Activated CD8-positive, alpha-beta memory T cell treated with anti-CD3 and anti-CD28 coated beads, Interleukin-2, amount 50 U/mL, for 24 hours (primary cell): Measurements from ENCODE around the gene TRIM67.

ENCODE experiments used
- DNase-seq: peaks from one replicate; pipeline ENCODE4 v3.0.0-alpha.2; 2020; ENCODE audit errors: extremely low read depth

The TRIM67 gene

DNA sequence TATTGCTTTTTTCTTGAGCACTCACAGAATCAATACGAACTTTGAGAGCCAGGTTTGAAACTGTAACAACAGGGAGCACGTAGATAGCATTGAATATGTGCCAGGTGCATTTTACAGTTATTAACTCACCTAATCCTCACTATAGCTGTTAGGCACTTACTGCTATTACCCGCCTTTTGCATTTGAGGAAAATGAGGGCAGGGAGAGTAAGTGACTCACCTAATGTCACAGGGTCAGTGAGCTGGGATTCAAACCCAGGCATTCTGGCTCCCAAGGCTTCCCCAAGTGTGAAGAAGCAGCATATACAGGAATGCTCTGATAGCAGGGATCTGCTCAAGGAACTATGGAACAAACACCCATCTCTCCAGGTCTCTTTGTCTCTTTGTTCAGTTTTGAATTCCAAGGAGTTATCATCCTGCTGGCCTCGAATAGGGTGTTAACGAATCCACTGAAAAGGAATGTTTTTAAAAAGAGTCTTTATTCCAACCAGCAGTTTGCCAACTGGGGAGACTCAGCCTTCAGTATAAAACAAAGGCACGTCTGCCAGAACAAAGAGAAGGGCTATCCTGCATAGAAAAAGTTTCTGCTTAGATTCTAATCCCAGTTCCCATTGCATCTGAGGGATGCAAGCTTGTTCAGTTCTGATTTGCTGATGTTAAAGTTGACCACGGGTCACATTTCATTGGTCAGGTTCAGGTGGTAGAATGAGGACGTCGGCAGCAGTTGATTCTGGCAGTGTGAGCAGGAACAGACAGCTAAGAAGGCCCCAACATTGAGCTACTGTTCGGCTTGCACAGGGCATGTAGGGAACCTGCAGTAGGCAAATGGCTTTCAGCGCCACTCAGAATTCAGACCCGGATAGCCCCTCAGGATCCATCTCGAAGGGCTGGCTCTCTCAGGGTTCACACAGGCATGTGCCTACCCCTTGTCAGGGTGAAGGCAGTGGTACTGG is 22.1 kb downstream of the TRIM67 start:
- DNase-seq: no peak

DNA sequence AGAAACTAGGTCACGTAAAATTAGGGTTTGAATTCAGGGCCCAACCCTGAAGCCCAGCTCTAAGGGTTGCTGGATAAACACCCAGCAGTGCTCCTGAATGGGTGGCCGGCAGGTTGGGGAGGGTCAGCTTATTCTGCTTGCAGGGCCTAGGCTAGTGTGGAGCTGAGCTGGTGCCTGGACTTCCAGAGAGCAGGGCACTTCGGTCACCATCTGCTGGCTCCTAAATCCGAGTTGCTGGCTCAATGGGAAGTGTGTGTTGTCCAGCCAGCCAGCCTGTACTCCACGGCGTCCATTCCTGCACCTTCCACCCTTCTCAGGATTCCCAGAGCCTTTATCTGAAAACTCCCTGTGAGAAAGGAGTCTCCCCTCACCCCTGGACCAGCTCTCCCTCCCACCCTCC is 23.0 kb downstream of the TRIM67 start:
- DNase-seq: no peak

DNA sequence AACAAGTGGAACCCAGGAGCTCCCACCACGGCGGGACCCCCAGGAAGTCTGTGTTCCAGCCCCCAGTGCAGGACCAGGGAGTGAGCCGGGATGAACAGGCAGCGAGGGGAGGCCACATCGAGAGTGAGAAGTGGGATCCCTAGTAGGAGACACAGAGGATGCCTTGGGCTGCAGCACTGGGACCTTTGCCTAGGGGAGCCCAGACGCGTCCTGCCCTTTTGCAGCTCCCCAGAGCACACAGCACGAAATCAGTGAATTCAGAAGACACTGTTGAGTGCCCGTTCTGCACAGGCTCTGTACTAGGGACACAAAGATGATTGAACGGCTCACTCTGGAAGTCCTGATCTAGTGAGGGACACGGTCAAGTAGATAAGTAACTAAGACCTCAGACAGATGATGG is 23.5 kb downstream of the TRIM67 start:
- no peak for DNase-seq

DNA sequence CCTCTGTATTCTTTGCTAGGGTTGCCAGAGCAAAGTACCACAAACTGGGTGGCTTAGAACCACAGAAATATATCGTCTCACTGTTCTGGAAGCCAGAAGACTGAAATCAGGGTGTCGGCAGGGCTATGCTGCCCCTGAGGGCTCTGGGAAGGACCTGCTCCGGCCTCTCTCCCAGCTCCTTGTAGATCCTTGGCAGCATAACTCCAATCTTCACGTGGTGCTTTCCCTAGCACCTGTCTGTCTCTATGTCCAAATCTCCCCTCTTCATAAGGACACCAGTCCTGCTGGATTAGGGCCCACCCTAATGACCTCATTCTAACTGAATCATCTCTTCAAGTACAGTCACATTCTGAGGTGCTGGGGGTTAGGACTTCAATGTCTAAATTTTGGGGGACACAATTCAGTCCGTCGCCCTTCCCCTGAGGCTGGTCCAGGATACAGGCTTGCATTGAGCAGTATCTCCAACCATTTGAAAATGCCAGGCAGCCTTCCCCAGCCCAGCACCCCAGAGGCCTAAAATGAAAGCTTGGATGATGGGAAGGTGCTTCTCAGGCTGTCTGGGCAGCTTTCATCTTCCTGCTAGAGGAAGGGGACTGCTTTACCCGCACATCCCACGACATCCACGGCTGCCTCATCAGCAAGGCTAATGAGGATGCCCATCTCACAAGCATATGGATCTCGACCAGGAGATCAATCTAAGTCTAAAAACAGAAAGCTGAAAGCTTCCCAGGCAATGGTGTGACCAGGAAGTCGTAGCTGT is 24.7 kb downstream of the TRIM67 start:
- DNase-seq: no peak

DNA sequence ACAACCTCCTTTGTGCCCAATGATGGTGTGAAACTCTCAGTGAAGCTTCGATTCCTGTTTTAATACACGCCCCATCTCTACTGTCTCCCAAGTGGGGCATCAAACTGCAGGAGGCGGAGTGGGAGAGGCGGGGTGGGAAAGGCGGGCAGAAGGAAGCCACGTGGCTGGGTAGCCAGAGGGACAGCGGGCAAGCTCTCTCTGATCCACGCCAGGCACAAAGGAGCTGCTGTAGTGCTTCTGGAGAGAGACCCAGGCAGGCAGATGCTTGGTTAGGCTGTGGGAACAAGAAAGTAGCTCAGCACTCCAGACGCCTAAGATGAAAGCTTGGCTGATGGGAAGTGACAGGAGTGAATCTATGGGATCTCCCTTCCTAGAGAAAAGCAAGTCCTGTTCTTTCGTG is 25.7 kb downstream of the TRIM67 start:
- no peak for DNase-seq

DNA sequence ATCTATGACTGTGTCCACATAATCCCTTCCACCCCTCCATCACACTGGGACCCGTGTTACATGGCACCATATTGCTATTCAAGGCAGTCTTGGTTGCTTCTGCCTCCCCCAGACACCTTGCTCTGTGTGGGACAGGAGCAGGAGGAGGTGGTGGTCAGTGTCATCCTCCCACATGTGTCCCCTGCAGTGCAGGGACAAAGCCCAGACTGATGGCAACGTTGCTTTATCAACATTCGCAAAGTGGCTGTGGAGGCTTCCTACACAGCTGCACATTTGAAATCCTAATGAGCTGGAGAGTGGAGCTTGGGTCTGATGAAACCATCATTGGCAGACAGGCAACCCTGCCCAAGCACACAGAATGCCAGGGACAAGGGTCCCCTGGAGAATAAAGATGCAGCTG is 26.2 kb downstream of the TRIM67 start:
- no peak for DNase-seq

DNA sequence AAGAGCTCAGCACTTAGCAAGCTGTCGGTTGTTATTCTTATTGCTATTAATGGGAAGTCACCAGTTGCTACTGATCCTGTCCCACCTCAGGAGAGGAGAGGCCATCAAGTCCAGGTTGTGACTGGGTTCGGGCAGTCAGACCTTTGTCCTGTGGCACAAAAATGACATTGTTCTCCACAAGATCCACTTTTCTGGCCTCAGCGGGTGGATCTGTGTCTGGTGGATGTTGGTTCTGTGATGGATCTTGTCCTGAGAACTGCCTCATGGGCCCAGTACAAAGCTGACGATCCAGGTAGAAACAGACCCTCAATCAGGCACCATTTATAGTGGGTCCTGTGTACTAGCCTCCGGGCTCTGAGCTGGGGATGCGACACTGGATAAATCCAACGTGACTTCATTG is 26.9 kb downstream of the TRIM67 start:
- DNase-seq: no peak

DNA sequence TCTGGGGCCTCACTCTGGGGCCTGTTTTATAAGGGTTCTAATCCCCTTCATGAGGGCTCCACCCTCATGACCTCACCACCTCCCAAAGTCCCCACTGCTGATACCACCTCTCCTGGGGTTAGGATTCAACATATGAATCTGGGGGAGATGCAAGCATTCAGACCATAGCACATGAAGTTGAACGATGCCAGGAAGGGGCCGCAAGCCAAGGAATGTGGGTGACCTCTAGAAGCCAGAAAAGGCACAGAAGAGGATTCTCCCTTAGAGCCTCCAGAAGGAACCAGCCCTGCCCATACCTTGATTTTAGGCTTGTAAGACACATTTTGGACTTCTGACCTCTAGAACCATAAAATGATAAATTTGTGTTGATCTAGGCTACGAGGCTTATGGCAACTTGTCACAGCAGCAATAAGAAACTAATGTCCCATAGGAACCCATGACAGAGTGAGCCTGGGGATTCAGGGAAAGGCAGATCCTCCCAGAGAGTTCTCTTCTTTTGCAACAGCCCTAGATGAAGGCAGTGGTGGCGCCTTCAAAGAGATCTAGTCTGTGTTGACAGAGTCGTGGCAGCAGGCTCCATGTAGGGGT is 27.9 kb downstream of the TRIM67 start:
- DNase-seq: no peak

DNA sequence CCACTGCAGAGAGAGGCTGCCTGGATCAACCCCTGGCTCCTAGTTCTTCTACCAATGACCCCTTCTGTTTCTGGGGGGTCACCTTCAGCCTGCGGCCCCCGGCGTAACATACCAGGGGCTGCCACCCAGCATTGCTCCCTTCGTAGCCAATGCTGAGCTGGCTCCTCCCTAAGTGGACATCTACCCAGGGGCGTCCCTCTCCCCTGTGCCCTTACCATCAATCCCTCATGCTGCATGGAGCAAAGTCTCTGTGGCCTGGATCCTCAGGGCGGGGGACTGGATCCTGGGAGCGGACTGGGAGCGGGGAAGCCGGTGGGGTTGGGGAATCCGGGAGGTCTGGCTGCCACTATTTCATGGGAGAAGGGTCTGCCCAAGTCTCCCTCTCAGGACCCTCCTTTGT is 28.6 kb downstream of the TRIM67 start:
- DNase-seq: no peak

DNA sequence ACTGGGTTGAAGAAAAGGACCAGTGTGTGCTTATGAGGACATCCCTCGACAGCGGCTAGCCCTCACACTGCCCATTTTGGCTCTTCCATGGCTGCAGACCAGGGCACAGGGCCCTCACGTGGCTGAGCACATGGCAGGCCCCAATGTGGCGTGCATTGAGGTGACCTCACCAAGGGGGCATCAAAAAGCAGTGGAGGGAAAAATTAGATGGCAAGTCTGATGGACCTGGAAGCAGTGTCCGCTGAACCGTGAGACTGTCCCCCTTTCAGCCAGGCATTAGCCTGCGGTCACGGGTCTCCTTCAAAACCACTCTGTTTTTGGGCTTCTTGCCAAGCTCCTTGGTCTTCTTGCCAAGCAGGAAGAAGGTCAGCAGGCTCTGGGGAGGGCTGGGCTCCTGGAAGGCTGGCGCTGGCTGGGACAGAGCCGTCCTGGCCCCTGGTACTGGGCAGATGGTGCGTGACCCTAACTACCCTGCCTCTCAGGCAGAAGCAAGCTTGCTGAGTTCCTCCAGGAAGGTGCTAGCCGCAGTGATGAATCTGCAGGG is 30.8 kb downstream of the TRIM67 start:
- no peak for DNase-seq

DNA sequence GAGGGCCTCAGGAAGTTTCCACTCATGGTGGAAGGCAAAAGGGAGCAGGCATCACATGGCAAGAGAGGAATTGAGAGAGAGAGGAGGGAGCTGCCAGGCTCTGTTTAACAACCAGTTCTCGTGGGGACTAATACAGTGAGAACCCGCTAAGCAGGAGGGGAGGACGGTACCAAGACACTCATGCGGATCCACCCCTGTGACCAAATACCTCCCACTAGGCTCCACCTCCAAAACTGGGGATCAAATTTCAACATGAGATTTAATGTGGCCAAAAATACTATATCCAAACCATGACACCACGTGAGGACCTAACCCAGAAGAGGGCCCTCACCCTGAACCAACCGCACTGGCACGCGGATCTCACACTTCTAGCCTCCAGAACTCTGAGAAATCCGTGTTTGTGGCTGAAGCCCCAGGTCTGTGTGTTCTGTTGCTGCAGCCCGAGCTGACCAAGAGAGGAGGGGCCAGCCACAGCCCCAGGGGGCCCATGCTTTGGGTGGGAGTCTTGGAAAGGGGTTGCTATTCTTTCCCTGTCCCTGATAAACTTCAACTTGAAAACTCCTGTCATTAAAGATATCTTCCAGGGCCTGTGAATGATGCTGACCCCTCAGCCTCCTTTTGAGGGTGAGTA is 32.0 kb downstream of the TRIM67 start:
- no peak for DNase-seq

DNA sequence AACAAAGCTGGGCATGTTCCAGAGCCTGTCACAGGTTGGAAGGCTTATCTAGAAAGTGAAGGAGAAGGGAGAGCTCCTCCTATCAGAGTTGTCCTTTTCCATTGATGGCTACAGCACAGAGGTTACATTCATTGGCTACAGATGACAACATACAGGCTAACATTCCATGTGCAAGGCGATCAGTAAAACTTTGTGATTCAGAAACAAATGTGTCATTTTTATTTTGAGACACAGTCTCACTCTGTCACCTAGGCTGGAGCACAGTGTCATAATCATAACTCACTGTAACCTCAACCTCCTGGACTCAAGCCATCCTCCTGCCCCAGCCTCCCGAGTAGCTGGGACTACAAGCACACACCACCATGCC is 32.6 kb downstream of the TRIM67 start:
- DNase-seq: no peak

DNA sequence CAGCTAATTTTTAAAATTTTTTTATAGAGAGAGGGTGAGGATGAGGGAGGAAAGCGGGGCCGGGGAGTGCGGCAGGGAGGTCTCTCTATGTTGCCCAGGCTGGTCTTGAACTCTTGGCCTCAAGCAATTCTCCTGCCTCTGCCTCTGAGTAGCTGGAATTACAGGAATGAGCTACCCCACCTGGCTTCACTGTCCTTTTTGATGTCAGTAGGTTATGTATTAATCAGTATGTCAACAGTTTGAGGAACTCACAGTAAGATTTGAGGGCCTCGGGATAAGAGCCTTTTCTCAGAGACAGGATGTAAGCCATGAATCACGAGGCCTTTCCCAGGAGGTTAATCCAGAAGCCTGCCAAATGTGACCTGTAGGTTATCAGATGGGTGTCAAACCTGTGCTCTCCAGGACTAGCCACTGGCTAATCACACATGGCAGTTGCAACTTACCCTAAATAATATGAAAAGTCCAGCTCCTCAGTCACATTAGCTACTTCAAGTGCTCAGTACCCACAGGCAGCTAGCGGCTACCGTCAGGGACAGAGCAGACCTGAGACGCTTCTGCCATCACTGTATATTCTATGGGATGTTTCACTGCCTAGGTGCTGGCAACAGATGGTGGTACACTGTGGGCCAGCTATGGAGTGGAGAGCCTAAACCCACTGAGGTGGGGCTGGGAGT is 33.1 kb downstream of the TRIM67 start:
- DNase-seq: no peak

DNA sequence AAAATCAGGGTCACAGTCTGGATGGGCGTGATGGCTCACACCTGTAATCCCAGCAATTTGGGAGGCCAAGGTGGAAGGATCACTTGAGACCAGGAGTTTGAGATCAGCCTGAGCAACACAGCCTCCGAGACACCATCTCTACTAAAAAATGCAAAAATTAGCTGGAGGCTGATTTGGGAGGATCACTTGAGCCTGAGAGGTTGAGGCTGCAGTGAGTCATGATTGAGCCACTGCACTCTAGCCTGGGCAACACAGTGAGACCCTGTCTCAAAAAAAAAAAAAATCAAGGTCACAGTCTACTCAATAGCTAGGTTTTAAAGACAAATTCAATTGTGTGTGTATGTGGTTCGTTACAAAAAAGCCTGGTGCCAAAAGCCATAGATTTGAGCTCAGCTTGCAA is 34.4 kb downstream of the TRIM67 start:
- no peak for DNase-seq

DNA sequence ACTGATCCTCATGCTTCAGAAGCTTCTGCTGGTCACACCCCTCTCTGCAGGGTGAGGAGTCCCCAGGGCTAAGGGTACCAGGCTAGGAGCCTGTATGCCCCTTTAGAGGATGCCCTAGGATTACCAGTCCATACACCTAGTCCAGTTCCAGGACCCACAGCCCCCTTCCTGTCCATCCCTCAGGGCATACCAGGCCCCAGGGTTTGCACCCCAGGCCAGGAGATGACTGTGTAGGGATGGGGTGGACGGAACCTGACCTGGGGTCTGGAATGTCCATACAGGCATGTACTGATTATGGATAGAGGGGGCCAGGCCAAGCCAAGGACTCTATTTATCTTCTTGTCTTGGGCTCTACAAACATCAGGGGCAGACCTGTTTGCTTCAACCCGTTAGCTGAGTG is 34.9 kb downstream of the TRIM67 start:
- no peak for DNase-seq

DNA sequence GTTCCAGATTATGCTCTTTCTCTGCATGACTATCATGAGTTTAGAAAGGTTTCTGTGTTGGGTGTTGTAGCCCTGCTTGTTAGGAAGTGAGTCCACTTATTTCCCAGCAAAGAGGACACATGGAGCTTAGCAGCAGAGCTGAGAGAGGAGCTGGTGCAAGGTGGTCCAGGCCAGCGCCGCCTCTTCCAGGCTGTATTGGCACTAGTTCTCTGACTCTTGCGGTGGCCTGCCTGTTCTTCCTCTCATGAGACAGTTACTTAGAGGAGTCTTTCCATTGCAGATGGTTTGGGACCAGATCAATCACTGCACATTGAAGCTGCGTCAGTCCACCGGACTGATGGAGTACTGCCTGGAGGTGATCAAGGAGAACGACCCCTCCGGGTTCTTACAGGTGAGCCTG is 38.0 kb downstream of the TRIM67 start:
- DNase-seq: no peak

DNA sequence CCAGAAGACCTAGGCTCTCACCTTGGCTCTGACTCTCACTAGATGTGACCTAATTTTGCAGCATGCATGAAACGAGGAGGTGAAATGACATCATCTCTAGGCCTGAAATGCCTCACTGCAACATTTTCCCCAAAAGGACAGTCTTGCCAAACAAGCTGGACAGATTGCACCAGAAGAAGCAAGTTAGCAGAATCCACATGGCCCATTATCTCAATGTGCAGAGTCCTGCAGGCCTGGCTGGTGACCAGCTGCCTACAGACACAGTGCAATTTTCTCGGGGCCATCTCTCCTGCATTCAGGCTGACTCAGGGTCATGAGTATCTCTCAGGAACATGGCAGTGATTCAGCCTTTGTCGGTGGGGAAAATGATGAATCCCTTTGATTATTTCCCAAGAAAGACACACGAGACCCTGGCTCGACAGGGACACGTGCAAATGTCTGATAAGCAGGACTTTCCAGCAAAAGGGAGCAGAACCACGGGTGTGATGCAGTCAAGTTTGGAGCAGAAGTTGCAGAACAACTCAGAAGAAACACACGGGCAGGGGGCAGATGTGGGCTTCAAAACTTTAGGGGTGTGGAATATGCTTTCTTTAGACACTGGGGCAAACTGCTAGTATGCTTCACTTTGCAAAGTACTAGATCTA is 38.7 kb downstream of the TRIM67 start:
- no peak for DNase-seq

DNA sequence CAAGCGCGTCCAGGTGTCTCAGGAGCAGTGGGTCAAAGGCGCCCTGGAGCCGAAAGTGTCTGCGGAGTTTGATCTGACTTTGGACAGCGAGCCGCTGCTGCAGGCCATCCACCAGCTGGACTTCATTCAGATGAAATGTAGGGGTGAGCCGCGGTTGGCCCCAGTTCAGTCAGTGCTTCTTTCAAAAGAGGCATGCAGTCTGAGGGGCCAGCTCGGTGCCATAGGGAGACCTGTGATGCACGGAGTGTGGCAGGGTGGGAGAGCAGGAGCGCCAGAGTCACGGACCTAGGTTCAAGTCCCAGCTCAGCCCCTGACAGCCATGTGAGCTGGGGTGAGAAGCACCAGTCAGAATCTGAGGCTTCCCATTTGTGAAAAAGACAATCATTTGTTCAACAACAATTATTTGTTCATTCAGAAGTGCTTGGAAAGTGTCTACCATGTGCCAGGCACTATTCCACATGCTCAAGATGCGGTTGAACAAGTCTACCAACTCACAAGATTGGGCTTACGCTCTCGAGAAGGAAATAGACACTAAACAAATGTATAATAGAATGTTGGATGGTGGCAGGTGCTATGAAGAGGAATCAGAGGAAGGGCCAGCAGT is 39.6 kb downstream of the TRIM67 start:
- DNase-seq: no peak

DNA sequence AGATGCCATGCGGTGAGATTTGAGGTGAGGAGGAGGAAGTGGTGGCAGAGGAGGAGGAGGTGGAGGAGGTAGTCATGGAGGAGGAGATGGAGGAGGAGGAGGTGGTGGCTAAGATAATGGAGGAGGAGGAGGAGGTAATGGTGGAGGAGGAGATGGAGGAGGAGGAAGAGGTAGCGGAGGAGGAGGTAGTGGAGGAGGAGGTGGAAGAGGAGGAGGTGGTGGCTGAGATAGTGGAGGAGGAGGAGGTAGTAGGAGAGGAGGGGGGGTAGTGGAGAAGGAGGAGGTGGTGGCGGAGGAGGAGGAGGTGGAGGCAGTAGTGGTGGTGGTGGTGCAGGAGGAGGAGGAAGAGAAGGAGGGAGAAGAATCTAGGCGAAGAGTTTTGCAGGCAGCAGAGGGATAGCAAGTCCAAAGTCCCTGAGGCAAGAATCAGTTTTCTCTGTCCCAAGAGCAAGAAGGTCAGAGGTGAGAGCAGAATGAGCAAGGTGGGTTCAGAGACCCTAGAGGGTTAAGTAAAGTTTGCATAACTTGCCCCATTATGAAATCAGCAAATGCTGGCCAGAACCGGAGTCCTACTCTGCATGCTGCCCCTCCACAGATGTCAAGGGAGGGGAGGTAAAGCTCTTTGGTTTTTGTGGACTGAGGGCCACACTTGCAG is 40.2 kb downstream of the TRIM67 start:
- DNase-seq: no peak
